Measurements from ENCODE around the gene DOK5. TPM values are rescaled to one million over a fixed set of nuclear protein-coding genes. Genes with fewer than 3 reads are reported as not detected.
"Not testable (repeated sequence)": the region's sequence is repeated elsewhere in the genome, so short reads cannot be mapped to it uniquely, and the experiment has no call there.

Gene DOK5
- total RNA-seq, 1 donor from 2014 or later, result 3.5 TPM

GRCh38 chr20:54434196-54434595, 41.2 kb upstream of the DOK5 start:
- DNase-seq (ENCODE audit: low read depth), result no peak
- H3K36me3 ChIP-seq (ENCODE audit: control insufficient read depth, insufficient read depth, low read length), result no peaks in the 10 kb centered on the region
- TF ChIP-seq, protein P1, sequence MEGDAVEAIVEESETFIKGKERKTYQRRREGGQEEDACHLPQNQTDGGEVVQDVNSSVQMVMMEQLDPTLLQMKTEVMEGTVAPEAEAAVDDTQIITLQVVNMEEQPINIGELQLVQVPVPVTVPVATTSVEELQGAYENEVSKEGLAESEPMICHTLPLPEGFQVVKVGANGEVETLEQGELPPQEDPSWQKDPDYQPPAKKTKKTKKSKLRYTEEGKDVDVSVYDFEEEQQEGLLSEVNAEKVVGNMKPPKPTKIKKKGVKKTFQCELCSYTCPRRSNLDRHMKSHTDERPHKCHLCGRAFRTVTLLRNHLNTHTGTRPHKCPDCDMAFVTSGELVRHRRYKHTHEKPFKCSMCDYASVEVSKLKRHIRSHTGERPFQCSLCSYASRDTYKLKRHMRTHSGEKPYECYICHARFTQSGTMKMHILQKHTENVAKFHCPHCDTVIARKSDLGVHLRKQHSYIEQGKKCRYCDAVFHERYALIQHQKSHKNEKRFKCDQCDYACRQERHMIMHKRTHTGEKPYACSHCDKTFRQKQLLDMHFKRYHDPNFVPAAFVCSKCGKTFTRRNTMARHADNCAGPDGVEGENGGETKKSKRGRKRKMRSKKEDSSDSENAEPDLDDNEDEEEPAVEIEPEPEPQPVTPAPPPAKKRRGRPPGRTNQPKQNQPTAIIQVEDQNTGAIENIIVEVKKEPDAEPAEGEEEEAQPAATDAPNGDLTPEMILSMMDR (IDR thresholded peaks at IDR 0.05; ENCODE audit: insufficient read depth, low read length, poor library complexity, severe bottlenecking), result no peak
- no peaks in the 10 kb centered on the region for H3K27me3 ChIP-seq (ENCODE audit: control insufficient read depth, insufficient read depth, low read length)
- no peak overlapping the region for H3K4me3 ChIP-seq (ENCODE audit: low read depth, low read length)

DNA sequence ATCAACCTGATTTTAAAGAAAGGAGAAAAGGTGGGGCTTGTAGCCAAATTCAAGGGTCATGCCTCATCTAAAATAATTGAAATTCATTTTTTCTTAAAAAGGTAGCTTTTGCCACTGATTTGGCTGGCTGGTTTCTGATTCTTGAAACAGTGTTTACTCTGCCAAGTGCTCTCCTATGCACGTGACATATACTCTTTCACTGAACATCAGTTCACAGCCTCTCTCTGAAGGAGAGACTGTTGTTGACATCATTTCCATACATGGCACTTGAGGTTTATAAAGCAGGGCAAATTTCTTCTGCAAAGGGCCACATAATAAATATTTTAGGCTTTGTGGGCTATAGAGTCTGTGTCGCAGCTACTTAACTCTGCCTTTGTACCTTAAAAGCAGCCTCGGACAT, 40.4 kb upstream of the DOK5 start:
- no peak overlapping the region for H3K4me3 ChIP-seq (ENCODE audit: low read depth, low read length)
- H3K36me3 ChIP-seq (ENCODE audit: control insufficient read depth, insufficient read depth, low read length), result no peaks in the 10 kb centered on the region
- TF ChIP-seq, protein P1 (IDR thresholded peaks at IDR 0.05; ENCODE audit: insufficient read depth, low read length, poor library complexity, severe bottlenecking), result no peak
- no peak for DNase-seq (ENCODE audit: low read depth)
- H3K27me3 ChIP-seq (ENCODE audit: control insufficient read depth, insufficient read depth, low read length), result no peaks in the 10 kb centered on the region

DNA sequence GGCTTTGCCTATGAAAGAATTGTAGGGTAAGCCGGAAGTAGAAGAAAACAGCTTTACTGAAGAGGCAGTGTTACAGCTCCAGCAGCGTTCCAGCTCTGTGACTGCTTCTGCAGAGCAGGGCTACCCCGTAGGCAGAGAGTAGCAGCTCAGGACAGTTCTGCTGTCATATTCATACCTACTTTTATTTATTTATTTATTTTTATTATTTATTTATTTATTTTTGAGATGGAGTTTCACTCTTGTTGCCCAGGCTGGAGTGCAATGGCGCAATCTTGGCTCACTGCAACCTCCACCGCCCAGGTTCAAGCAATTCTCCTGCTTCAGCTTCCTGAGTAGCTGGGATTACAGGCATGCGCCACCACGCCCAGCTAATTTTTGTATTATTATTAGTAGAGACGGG, 39.0 kb upstream of the DOK5 start:
- H3K36me3 ChIP-seq (ENCODE audit: control insufficient read depth, insufficient read depth, low read length); DNase-seq (ENCODE audit: low read depth); H3K4me3 ChIP-seq (ENCODE audit: low read depth, low read length); H3K27me3 ChIP-seq (ENCODE audit: control insufficient read depth, insufficient read depth, low read length): not testable (repeated sequence)

DNA sequence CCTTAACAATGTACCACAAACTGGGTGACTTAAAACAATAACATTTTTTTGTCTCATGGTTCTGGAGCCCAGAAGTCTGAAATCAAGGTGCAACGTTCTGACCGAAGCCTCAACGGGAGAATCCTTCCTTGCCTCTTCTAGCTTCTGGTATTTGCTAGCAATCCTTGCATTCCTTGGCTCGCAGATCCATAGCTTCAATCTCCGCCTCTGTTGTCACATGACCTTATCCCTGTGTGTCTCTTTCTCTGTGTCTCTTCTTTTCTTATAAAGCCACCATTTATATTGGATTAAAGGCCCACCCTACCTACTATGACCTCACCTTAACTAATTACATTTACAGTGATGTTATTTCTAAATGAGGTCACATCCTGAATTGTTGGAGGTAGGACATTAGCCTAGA, 37.2 kb upstream of the DOK5 start:
- Histone ChIP-seq H3K36me3 (ENCODE audit: control insufficient read depth, insufficient read depth, low read length) (no peaks in the 10 kb centered on the region), H3K4me3 (ENCODE audit: low read depth, low read length) (no peak overlapping the region), H3K27me3 (ENCODE audit: control insufficient read depth, insufficient read depth, low read length) (no peaks in the 10 kb centered on the region)
- no peak for DNase-seq (ENCODE audit: low read depth)
- TF ChIP-seq, protein P1 (IDR thresholded peaks at IDR 0.05; ENCODE audit: insufficient read depth, low read length, poor library complexity, severe bottlenecking), result no peak

DNA sequence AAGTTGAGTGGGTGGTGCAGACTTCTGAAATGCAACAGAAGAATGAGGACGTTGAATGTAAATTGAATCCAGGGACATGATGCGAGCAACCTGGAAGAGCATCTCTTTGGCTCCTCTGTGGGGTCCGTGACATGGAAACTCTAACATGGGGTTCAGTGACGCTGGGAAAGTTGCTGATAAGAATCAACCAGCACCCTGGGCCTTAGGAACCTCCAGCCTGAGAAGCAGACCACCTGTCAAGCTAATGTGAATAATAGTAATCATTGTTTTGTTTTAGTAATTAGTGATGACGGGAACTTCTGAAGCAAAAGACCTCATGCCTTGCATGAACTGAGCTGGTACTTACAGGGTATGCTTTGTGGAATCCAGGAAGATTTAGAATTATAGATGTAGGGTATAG, 25.2 kb upstream of the DOK5 start:
- DNase-seq (ENCODE audit: low read depth), result no peak
- H3K27me3 ChIP-seq (ENCODE audit: control insufficient read depth, insufficient read depth, low read length), result no peaks in the 10 kb centered on the region
- TF ChIP-seq, protein P1 (IDR thresholded peaks at IDR 0.05; ENCODE audit: insufficient read depth, low read length, poor library complexity, severe bottlenecking), result no peak
- no peak overlapping the region for H3K4me3 ChIP-seq (ENCODE audit: low read depth, low read length)
- no peaks in the 10 kb centered on the region for H3K36me3 ChIP-seq (ENCODE audit: control insufficient read depth, insufficient read depth, low read length)

DNA sequence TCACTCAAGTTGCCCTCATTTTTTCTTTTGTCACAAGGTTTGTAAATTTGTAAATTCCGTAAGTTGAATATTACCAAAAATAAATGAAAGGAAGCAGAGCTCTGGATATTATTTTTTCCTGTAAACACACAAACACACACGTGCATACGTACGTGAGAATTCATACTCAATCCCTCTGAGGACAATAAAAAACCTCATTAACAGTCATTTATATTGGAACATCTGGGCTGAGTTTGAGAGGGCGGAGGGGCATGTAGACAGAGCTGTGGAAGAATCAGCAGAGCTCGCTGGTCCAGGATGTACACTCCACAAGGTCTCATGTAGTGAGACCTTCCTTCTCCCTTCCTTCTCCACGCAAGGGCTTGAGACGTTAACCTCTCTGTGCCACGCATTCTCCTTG, 24.2 kb upstream of the DOK5 start:
- TF ChIP-seq, protein P1 (IDR thresholded peaks at IDR 0.05; ENCODE audit: insufficient read depth, low read length, poor library complexity, severe bottlenecking), result no peak

More for the DNA sequence above, 24.2 kb upstream of the DOK5 start:
- H3K36me3 ChIP-seq (ENCODE audit: control insufficient read depth, insufficient read depth, low read length), result no peaks in the 10 kb centered on the region
- no peaks in the 10 kb centered on the region for H3K27me3 ChIP-seq (ENCODE audit: control insufficient read depth, insufficient read depth, low read length)
- H3K4me3 ChIP-seq (ENCODE audit: low read depth, low read length), result no peak overlapping the region
- DNase-seq (ENCODE audit: low read depth), result no peak
